SJSA1 (cell line): ENCODE data around the gene OTOP1. TPM values are rescaled to one million over a fixed set of nuclear protein-coding genes. Genes with fewer than 3 reads are reported as not detected.
"Not testable (repeated sequence)": the region's sequence is repeated elsewhere in the genome, so short reads cannot be mapped to it uniquely, and the experiment has no call there.

Experiments used
- DNase-seq, 2 experiments: peaks; one replicate each; pipeline ENCODE4 v3.0.0-alpha.2; 2015 to 2020; ENCODE audit warnings: low spot score in 2 of 2, low read depth in 1 of 2
- H3K27ac ChIP-seq: fragments of 250-450 bp; sonication (Bioruptor Pico); 2 replicates; pipeline ENCODE4 v1.5.1; 2020; ENCODE audit warnings: mild to moderate bottlenecking, moderate library complexity
- H3K27me3 ChIP-seq: fragments of 250-450 bp; sonication (Bioruptor Pico); replicated peaks from 2 replicates; pipeline ENCODE4 v1.5.1; 2020; ENCODE audit warnings: mild to moderate bottlenecking, moderate library complexity
- H3K36me3 ChIP-seq: fragments of 250-450 bp; sonication (Bioruptor Pico); 2 replicates; pipeline ENCODE4 v1.5.1; 2020; ENCODE audit warnings: mild to moderate bottlenecking
- H3K4me1 ChIP-seq: fragments of 250-450 bp; sonication (Bioruptor Pico); replicated peaks from 2 replicates; pipeline ENCODE4 v1.6.1; 2021; ENCODE audit warnings: mild to moderate bottlenecking
- H3K4me3 ChIP-seq: fragments of 250-450 bp; sonication (Bioruptor Pico); 2 replicates; pipeline ENCODE4 v1.5.1; 2020; ENCODE audit warnings: mild to moderate bottlenecking
- H3K9me3 ChIP-seq: fragments of 250-450 bp; sonication (Bioruptor Pico); replicated peaks from 2 replicates; pipeline ENCODE4 v1.5.1; 2020; ENCODE audit warnings: mild to moderate bottlenecking
- total RNA-seq: library from RNA; depleted of rRNA; stranded (reverse); fragments of >200 nt; shearing (Covaris generic); gene quantifications from 2 replicates; pipeline ENCODE4 v1.2.3, GENCODE V29; 2014; rRNA removed

Gene OTOP1
- total RNA-seq, 1 experiment from 2014 or later = not detected

DNA sequence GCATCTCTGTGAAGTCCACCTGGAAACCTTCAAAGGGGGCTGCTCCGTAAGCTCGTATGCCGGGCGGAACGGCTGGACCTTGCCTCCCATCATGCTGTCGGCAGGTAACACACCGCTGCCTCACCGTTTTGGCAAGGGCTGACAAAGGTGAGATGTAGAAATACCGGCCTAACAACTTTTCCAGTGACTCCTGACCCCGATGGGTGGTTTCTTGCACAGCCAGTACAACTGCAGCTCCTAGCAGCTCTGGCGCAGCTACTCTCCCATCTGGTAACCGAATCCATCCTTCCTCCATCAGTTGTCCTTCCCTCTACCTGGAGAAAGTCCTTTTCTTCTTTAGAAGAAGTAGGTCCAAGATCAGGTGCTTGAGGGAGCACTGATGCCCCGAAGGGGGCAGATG, 59.7 kb downstream of the OTOP1 start:
- not testable (repeated sequence) for H3K4me3 ChIP-seq, H3K9me3 ChIP-seq, H3K4me1 ChIP-seq, H3K27me3 ChIP-seq, DNase-seq, H3K36me3 ChIP-seq, H3K27ac ChIP-seq

- not testable (repeated sequence) for H3K9me3 ChIP-seq, H3K36me3 ChIP-seq, H3K27me3 ChIP-seq, H3K27ac ChIP-seq, H3K4me1 ChIP-seq, H3K4me3 ChIP-seq, DNase-seq
Observed at GRCh38 chr4:4165701-4166392, 60.9 kb downstream of the OTOP1 start.

GRCh38 chr4:4164532-4165173, 62.1 kb downstream of the OTOP1 start:
- not testable (repeated sequence) for DNase-seq, H3K9me3 ChIP-seq, H3K27me3 ChIP-seq, H3K4me1 ChIP-seq, H3K27ac ChIP-seq, H3K36me3 ChIP-seq, H3K4me3 ChIP-seq

DNA sequence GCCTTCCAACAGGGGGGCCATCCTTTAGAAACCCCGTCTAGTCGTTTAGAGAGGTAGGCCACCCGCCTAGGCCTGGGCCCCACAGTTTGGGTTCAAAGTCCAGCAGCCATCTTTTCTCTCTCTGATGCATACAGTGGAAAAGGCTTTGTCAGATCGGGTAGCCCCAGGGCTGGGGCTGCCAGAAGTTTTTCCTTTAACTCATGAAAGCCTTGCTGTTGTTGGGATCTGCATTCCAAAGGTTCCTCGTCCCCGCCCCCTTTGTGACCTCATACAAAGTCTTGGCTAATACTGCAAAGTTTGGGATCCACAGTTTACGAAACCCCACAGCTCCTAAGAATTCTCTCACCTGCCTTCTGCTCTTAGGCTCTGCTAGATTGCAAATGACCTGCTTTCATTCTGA, 64.5 kb downstream of the OTOP1 start:
- H3K27ac ChIP-seq, H3K27me3 ChIP-seq, DNase-seq, H3K4me3 ChIP-seq, H3K36me3 ChIP-seq, H3K4me1 ChIP-seq, H3K9me3 ChIP-seq: not testable (repeated sequence)

DNA sequence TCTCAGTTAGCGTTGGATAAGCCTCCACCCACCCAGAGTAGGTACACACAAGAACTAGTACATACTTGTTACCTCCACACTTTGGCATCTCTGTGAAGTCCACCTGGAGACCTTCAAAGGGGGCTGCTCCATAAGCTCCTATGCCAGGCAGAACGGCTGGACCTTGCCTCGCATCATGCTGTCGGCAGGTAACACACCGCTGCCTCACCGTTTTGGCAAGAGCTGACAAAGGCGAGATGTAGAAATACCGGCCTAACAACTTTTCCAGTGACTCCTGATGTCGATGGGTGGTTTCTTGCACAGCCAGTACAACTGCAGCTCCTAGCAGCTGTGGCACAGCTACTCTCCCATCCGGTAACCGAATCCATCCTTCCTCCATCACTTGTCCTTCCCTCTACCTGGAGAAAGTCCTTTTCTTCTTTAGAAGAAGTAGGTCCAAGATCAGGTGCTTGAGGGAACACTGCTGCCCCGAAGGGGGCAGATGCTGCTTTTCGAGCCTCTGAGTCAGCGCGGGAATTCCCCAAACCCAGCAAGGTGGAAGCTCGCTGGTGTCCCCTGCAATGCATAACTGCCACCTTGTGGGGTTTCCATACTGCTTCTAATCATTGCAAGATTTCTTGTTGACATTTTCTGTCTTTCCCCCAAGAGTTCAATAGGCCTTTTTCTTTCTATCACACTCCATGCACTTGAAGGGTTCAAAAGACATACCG, 65.6 kb downstream of the OTOP1 start:
- not testable (repeated sequence) for H3K4me3 ChIP-seq, H3K4me1 ChIP-seq, H3K27ac ChIP-seq, H3K36me3 ChIP-seq, DNase-seq, H3K27me3 ChIP-seq, H3K9me3 ChIP-seq

- not testable (repeated sequence) for H3K4me3 ChIP-seq, DNase-seq, H3K27ac ChIP-seq, H3K9me3 ChIP-seq, H3K27me3 ChIP-seq, H3K36me3 ChIP-seq, H3K4me1 ChIP-seq
Observed at GRCh38 chr4:4145622-4146021, 81.1 kb downstream of the OTOP1 start.

- H3K4me1 ChIP-seq, H3K27me3 ChIP-seq, H3K9me3 ChIP-seq, H3K36me3 ChIP-seq, DNase-seq, H3K4me3 ChIP-seq, H3K27ac ChIP-seq: not testable (repeated sequence)
Observed at GRCh38 chr4:4143376-4143775, 83.4 kb downstream of the OTOP1 start.

- not testable (repeated sequence) for H3K27me3 ChIP-seq, H3K4me1 ChIP-seq, H3K27ac ChIP-seq, H3K9me3 ChIP-seq, H3K4me3 ChIP-seq, DNase-seq, H3K36me3 ChIP-seq
Observed at GRCh38 chr4:4142679-4143078, 84.0 kb downstream of the OTOP1 start.

GRCh38 chr4:4141186-4141585, 85.5 kb downstream of the OTOP1 start:
- not testable (repeated sequence) for H3K4me3 ChIP-seq, H3K27ac ChIP-seq, DNase-seq, H3K27me3 ChIP-seq, H3K4me1 ChIP-seq, H3K9me3 ChIP-seq, H3K36me3 ChIP-seq

Other genes with a start within 250 kb of the OTOP1 start
- gene TMEM128, start 21.3 kb upstream of the OTOP1 start, total RNA-seq = 50.8 and 60.2 TPM in 2 replicates
- 47.1 and 56.2 TPM in 2 replicates for gene LYAR, start 63.2 kb upstream of the OTOP1 start, total RNA-seq
- 4.7 and 16.8 TPM in 2 replicates for gene ZBTB49, start 63.3 kb upstream of the OTOP1 start, total RNA-seq
- gene NSG1, start 160.2 kb upstream of the OTOP1 start, total RNA-seq = not detected in 2 replicates